Activated B cell treated with CpG ODN at 0.5 μM for 24 hours (primary cell): ENCODE results near the gene HTR7. TPM values are rescaled to one million over a fixed set of nuclear protein-coding genes. Genes with fewer than 3 reads are reported as not detected.
"Not testable (repeated sequence)": the region's sequence is repeated elsewhere in the genome, so short reads cannot be mapped to it uniquely, and the experiment has no call there.

Experiments
- ATAC-seq: fragments of 200-7000 bp; cut with Tn5 transposase; one replicate; pipeline ENCODE4 v1.10.0; 2021; ENCODE audit warnings: low read depth, mild to moderate bottlenecking, moderate library complexity
- CTCF ChIA-PET: fragments of 350-600 bp; sonication (Branson Sonifier 250); formaldehyde crosslinking; loops from one replicate; lab custom pipeline; 2021; ENCODE audit warnings: antibody characterized with exemption; lab: Charles Lee
- POLR2A ChIA-PET: fragments of 350-600 bp; sonication (Branson Sonifier 250); formaldehyde crosslinking; loops from one replicate; lab custom pipeline; 2021; ENCODE audit warnings: antibody characterized with exemption; lab: Charles Lee
- DNase-seq: peaks from one replicate; pipeline ENCODE4 v3.0.0; 2022
- H3K27ac Mint-ChIP-seq: one replicate; pipeline ENCODE4 v1.8.0; 2020; ENCODE audit warnings: mixed read lengths
- H3K27me3 Mint-ChIP-seq: one replicate; pipeline ENCODE4 v1.8.0; 2021; ENCODE audit warnings: mixed read lengths
- H3K36me3 Mint-ChIP-seq: one replicate; pipeline ENCODE4 v1.8.0; 2021; ENCODE audit warnings: low read depth, mixed read lengths
- H3K4me1 Mint-ChIP-seq: one replicate; pipeline ENCODE4 v1.8.0; 2021; ENCODE audit warnings: mixed read lengths
- H3K4me3 Mint-ChIP-seq: one replicate; pipeline ENCODE4 v1.8.0; 2020; ENCODE audit warnings: mild to moderate bottlenecking, mixed read lengths
- H3K9me3 Mint-ChIP-seq: one replicate; pipeline ENCODE4 v1.8.0; 2020; ENCODE audit warnings: mixed read lengths
- intact Hi-C: fragments of 100-400 bp; cut with micrococcal nuclease; formaldehyde crosslinking; loops from one replicate; pipeline ENCODE4 v1.15.1; 2024
- total RNA-seq: library from RNA; stranded (reverse); gene quantifications from 2 replicates; pipeline ENCODE4 v1.2.3, GENCODE V29; 2022
- TF ChIP-seq, protein P1 (sequence below): fragments of 200-600 bp; IDR thresholded peaks from one replicate; pipeline ENCODE4 v1.8.0; 2022; ENCODE audit warnings: antibody characterized with exemption, mild to moderate bottlenecking

HTR7 gene
- total RNA-seq, 1 donor from 2014 or later, result not detected

DNA sequence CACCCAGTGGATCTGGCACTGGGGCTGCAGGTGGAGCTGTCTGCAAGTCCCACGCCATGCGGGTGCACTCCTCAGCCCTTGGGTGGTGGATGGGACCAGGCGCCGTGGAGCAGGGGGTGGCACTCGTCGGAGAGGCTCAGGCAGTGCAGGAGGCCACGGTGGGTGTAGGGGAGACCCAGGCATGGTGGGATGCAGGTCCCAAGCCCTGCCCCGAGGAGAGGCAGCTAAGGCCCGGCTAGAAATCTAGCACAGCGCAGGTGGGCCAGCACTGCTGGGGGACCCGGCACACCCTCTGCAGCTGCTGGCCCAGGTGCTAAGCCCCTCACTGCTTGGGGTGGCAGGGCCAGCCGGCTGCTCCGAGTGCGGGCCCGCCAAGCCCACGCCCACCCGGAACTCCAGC, 25.7 kb downstream of the HTR7 start:
- no peak overlapping the region for H3K27ac Mint-ChIP-seq
- CTCF ChIA-PET, result no interaction called here
- intact Hi-C loops, result no loop called here
- no peaks in the 10 kb centered on the region for H3K4me1 Mint-ChIP-seq
- TF ChIP-seq, protein P1, sequence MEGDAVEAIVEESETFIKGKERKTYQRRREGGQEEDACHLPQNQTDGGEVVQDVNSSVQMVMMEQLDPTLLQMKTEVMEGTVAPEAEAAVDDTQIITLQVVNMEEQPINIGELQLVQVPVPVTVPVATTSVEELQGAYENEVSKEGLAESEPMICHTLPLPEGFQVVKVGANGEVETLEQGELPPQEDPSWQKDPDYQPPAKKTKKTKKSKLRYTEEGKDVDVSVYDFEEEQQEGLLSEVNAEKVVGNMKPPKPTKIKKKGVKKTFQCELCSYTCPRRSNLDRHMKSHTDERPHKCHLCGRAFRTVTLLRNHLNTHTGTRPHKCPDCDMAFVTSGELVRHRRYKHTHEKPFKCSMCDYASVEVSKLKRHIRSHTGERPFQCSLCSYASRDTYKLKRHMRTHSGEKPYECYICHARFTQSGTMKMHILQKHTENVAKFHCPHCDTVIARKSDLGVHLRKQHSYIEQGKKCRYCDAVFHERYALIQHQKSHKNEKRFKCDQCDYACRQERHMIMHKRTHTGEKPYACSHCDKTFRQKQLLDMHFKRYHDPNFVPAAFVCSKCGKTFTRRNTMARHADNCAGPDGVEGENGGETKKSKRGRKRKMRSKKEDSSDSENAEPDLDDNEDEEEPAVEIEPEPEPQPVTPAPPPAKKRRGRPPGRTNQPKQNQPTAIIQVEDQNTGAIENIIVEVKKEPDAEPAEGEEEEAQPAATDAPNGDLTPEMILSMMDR, result no peak
- no peak overlapping the region for H3K4me3 Mint-ChIP-seq
- H3K27me3 Mint-ChIP-seq, result peaks cover 9% of the 10 kb centered on the region
- DNase-seq, result no peak
- H3K36me3 Mint-ChIP-seq, result no peaks in the 10 kb centered on the region
- peaks cover 3% of the 10 kb centered on the region for H3K9me3 Mint-ChIP-seq
- POLR2A ChIA-PET, result no interaction called here
- no peak for ATAC-seq

DNA sequence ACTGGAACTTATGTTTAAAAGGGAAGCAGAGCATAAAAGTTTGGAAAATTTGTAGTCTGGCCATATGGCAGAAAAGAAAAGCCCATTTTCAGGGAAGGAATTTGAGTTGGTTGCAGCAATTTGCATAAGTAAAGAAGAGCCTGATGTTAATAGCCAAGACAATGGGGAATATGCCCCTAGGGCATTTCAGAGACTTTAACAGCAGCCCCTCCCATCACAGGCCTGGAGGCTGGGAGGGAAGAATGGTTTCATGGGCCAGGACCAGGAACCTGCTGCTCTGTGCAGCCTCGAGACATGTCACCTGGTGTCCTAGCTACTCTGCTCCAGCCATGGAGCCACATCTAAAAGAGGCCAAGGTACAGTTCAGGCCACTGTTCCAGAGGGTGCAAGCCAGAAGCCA, 35.3 kb downstream of the HTR7 start:
- Mint-ChIP-seq H3K4me1 (no peaks in the 10 kb centered on the region), H3K4me3 (no peak overlapping the region), H3K9me3 (peaks cover 13% of the 10 kb centered on the region), H3K27ac (no peak overlapping the region), H3K36me3 (no peaks in the 10 kb centered on the region), H3K27me3 (peaks cover 27% of the 10 kb centered on the region)
- intact Hi-C loops, result no loop called here
- DNase-seq, result no peak
- ChIA-PET POLR2A (no interaction called here), CTCF (no interaction called here)
- ATAC-seq, result no peak
- TF ChIP-seq, protein P1, result no peak

DNA sequence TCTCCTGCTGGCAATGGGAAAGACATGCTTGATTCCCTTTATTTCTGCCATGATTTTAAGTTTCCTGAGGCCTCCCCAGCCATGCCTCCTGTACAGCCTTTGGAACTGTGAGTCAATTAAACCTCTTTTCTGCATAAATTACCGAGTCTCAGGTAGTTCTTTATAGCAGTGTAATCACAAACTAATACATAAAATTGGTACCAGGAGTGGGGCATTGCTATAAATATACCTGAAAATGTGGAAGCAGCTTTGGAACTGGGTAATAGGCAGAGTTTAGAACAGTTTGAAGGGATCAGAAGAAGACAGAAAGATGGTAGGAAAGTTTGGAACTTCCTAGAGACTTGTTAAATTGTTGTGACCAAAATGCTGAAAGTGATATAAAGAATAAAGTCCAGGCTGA, 36.0 kb downstream of the HTR7 start:
- CTCF ChIA-PET, H3K4me1 Mint-ChIP-seq, intact Hi-C loops, H3K4me3 Mint-ChIP-seq, POLR2A ChIA-PET, H3K36me3 Mint-ChIP-seq, DNase-seq, ATAC-seq, H3K27ac Mint-ChIP-seq: not testable (repeated sequence)
- Mint-ChIP-seq H3K9me3 (peaks cover 13% of the 10 kb centered on the region), H3K27me3 (peaks cover 24% of the 10 kb centered on the region)

DNA sequence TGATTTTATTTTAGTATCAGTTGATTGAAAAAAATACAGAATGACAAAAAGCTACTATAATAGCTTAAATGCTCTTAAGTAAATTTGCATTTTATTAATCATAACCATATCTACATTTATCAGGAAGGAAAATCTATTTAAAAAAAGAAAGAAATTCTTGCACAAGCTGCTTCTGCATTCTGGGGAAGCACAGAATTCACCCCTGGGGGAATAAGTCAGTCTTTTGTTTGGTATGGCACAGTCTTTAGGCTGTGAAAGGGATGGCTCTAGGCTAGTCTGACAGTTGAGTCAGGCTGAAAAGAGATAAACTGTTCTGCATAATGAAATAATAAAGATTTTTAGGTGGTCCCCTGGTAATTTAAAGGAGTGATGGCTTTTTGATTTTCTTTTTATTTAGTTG, 37.9 kb downstream of the HTR7 start:
- no peak overlapping the region for H3K4me3 Mint-ChIP-seq
- DNase-seq (no peak), ATAC-seq (no peak)
- H3K4me1 Mint-ChIP-seq, result no peaks in the 10 kb centered on the region
- no peaks in the 10 kb centered on the region for H3K36me3 Mint-ChIP-seq
- peaks cover 13% of the 10 kb centered on the region for H3K9me3 Mint-ChIP-seq
- H3K27ac Mint-ChIP-seq, result no peak overlapping the region
- peaks cover 19% of the 10 kb centered on the region for H3K27me3 Mint-ChIP-seq
- ChIA-PET CTCF (no interaction called here), POLR2A (no interaction called here)
- intact Hi-C loops, result no loop called here
- TF ChIP-seq, protein P1, result no peak

DNA sequence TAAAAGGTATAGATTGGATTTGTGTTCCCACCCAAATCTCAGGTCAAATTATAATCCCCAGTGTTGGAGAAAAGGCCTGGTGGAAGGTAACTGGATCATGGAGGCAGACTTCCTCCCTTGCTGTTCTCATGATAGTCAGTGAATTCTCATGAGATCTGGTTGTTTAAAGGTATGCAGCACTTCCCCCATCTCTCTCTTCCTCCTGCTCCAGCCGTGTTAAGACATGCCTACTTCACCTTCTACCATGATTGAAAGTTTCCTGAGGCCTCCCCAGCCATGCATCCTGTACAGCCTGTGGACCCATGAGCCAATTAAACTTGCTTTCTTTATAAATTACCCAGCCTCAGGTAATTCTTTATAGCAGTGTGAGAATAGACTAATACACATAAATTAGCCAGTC, 39.1 kb downstream of the HTR7 start:
- H3K4me3 Mint-ChIP-seq, result no peak overlapping the region
- peaks cover 16% of the 10 kb centered on the region for H3K27me3 Mint-ChIP-seq
- H3K9me3 Mint-ChIP-seq, result peaks cover 13% of the 10 kb centered on the region
- no peak for ATAC-seq
- ChIA-PET POLR2A (no interaction called here), CTCF (no interaction called here)
- no peaks in the 10 kb centered on the region for H3K36me3 Mint-ChIP-seq
- TF ChIP-seq, protein P1, result no peak
- H3K4me1 Mint-ChIP-seq, result no peaks in the 10 kb centered on the region
- DNase-seq, result no peak
- H3K27ac Mint-ChIP-seq, result no peak overlapping the region
- intact Hi-C loops, result no loop called here

DNA sequence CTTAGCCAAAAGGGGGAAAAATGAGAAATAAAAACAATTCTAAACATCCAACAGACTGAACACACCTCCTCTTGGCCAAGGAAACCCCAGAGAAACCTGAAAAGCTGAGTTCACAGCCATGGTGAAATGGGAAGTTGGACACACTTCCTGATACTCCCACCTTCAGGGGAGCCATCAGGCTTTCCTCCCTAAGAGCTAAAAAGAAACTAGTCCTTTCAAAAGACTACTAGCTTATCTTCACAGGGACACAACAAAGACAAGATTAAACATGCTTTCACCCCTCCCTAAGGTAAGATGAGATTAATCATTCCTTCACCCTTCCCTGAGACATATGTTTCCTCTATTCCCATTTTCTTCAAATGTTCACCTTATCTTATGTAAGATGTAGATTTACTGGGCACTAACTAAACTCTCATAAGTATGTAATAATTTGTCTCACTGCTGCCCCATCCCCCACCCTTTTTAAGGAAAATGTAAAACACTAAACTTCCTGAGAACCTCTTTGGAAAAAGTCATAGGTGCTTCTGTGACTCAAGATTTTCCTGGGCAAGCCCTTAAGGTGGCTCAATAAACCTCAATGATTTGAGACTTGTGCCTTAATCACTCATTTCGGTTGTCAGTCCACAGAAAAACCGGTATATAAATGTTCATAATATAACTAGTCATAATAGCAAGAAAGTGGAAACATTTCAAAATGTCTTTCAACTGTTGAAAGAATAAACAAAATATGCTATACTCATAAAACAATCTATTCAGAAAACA, 40.5 kb downstream of the HTR7 start:
- intact Hi-C loops, result no loop called here
- ChIA-PET CTCF (no interaction called here), POLR2A (no interaction called here)
- Mint-ChIP-seq H3K27ac (no peak overlapping the region), H3K4me3 (no peak overlapping the region), H3K36me3 (no peaks in the 10 kb centered on the region), H3K4me1 (no peaks in the 10 kb centered on the region), H3K9me3 (peaks cover 9% of the 10 kb centered on the region), H3K27me3 (peaks cover 17% of the 10 kb centered on the region)
- TF ChIP-seq, protein P1, result no peak
- DNase-seq (no peak), ATAC-seq (no peak)
